ENCODE results near the gene TCF12. TPM values are rescaled to one million over a fixed set of nuclear protein-coding genes. Genes with fewer than 3 reads are reported as not detected.

The TCF12 gene
- total RNA-seq, 1 donor from 2014 or later: 207 TPM

- TF ChIP-seq CTCF (conservative IDR thresholded peaks at IDR 0.05): no peak
- no peak overlapping the region for H3K27ac Mint-ChIP-seq (ENCODE audit: unreplicated experiment)
- H3K4me1 Mint-ChIP-seq: peaks cover 54% of the 10 kb centered on the region
- H3K27me3 Mint-ChIP-seq (ENCODE audit: low read depth): no peaks in the 10 kb centered on the region
- no peak overlapping the region for H3K4me3 Mint-ChIP-seq
- no peaks in the 10 kb centered on the region for H3K36me3 Mint-ChIP-seq (ENCODE audit: low read depth)
- DNase-seq (ENCODE audit: low read depth, low spot score): no peak
- H3K9me3 Mint-ChIP-seq: peaks cover 3% of the 10 kb centered on the region
Measured at GRCh38 chr15:57035664-57036063, 117.2 kb downstream of the TCF12 start.

DNA sequence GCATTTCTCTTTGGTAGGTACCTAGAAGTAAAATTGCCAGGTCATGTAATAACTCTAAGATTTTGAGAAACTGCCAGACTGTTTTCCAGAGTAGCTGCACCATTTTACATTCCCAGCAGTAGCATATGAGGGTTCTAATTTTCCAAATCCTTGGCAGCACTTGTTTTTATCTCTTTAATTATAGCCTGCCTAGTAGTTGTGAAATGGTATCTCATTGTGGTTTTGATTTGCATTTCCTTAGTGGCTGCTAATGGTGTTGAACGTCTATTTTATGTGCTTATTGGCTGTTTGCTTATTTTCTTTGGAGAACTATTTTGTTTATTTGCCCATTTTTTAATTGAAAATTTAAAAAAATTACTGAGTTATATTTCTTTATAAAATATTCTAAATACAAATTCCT lies 117.9 kb downstream of the TCF12 start:
- no peak for DNase-seq (ENCODE audit: low read depth, low spot score)
- H3K36me3 Mint-ChIP-seq (ENCODE audit: low read depth): no peaks in the 10 kb centered on the region
- peaks cover 54% of the 10 kb centered on the region for H3K4me1 Mint-ChIP-seq
- peaks cover 3% of the 10 kb centered on the region for H3K9me3 Mint-ChIP-seq
- H3K27ac Mint-ChIP-seq (ENCODE audit: unreplicated experiment): no peak overlapping the region
- no peak overlapping the region for H3K4me3 Mint-ChIP-seq
- TF ChIP-seq CTCF (conservative IDR thresholded peaks at IDR 0.05): no peak
- H3K27me3 Mint-ChIP-seq (ENCODE audit: low read depth): no peaks in the 10 kb centered on the region

DNA sequence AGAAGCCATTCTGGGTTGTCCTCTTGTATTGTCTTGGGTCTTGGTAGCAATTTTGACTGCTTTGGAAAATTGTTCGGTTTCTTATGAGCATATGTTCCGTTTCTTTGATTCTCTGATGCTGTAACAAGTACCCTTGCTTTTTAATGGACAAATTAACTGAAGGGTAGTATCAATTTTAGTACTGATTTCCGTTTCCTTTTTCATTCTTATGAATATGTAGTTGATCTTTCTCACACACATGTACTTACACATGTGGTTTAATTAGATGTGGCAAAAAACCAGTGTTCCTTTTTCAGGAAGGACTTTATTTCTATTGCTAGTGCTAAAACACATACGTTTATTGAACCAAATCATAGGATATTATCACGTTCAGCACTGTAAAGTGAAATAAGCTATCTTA lies 119.1 kb downstream of the TCF12 start:
- H3K27ac Mint-ChIP-seq (ENCODE audit: unreplicated experiment): no peak overlapping the region
- no peaks in the 10 kb centered on the region for H3K36me3 Mint-ChIP-seq (ENCODE audit: low read depth)
- no peak for TF ChIP-seq CTCF (conservative IDR thresholded peaks at IDR 0.05)
- H3K9me3 Mint-ChIP-seq: peaks cover 3% of the 10 kb centered on the region
- H3K4me1 Mint-ChIP-seq: peaks cover 48% of the 10 kb centered on the region
- no peaks in the 10 kb centered on the region for H3K27me3 Mint-ChIP-seq (ENCODE audit: low read depth)
- DNase-seq (ENCODE audit: low read depth, low spot score): no peak
- H3K4me3 Mint-ChIP-seq: no peak overlapping the region

DNA sequence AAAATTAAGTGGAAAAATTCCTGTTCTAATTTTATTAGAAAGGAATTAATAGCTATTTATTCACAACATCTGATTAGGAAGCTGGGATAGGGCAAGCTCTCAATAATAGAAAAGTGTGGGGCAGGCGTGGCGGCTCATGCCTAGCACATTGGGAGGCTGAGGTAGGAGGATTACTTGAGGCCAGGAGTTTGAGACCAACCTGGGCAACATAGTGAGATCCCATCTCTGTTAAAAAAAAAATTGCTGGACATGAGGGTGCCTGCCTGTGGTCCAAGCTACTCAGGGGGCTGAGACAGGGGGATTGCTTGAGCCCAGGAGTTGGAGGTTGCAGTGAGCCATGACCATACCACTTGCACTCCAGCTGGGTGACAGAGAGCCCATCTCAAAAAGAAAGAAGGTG lies 119.6 kb downstream of the TCF12 start:
- Mint-ChIP-seq H3K4me1 (peaks cover 52% of the 10 kb centered on the region), H3K9me3 (peaks cover 3% of the 10 kb centered on the region), H3K4me3 (no peak overlapping the region), H3K27ac (ENCODE audit: unreplicated experiment) (no peak overlapping the region), H3K27me3 (ENCODE audit: low read depth) (no peaks in the 10 kb centered on the region), H3K36me3 (ENCODE audit: low read depth) (peaks cover 3% of the 10 kb centered on the region)
- DNase-seq (ENCODE audit: low read depth, low spot score): no peak
- no peak for TF ChIP-seq CTCF (conservative IDR thresholded peaks at IDR 0.05)

GRCh38 chr15:57038496-57038895 lies 120.1 kb downstream of the TCF12 start:
- no peak for DNase-seq (ENCODE audit: low read depth, low spot score)
- no peak for TF ChIP-seq CTCF (conservative IDR thresholded peaks at IDR 0.05)
- Mint-ChIP-seq H3K4me1 (peaks cover 52% of the 10 kb centered on the region), H3K27me3 (ENCODE audit: low read depth) (no peaks in the 10 kb centered on the region), H3K4me3 (no peak overlapping the region), H3K9me3 (peaks cover 3% of the 10 kb centered on the region), H3K36me3 (ENCODE audit: low read depth) (peaks cover 3% of the 10 kb centered on the region), H3K27ac (ENCODE audit: unreplicated experiment) (no peak overlapping the region)

GRCh38 chr15:57041416-57041815 lies 123.0 kb downstream of the TCF12 start:
- Mint-ChIP-seq H3K27me3 (ENCODE audit: low read depth) (no peaks in the 10 kb centered on the region), H3K27ac (ENCODE audit: unreplicated experiment) (no peak overlapping the region), H3K36me3 (ENCODE audit: low read depth) (peaks cover 3% of the 10 kb centered on the region), H3K9me3 (peaks cover 3% of the 10 kb centered on the region), H3K4me1 (peaks cover 51% of the 10 kb centered on the region), H3K4me3 (no peak overlapping the region)
- no peak for DNase-seq (ENCODE audit: low read depth, low spot score)
- TF ChIP-seq CTCF (conservative IDR thresholded peaks at IDR 0.05): no peak
